Liver (tissue), 9 donors: Measurements from ENCODE around the gene KDM5B. TPM values are rescaled to one million over a fixed set of nuclear protein-coding genes. Genes with fewer than 3 reads are reported as not detected.

Experiments
- DNase-seq: peaks from one replicate; pipeline ENCODE4 v3.0.0-alpha.2; 2017; ENCODE audit warnings: low spot score
- H3K27ac ChIP-seq, 2 donors: one replicate each; pipeline ENCODE4 v1.7.0; 2013; ENCODE audit warnings: inconsistent platforms in 2 of 2, low read length in 2 of 2, control low read depth in 1 of 2, low read depth in 1 of 2, mild to moderate bottlenecking in 1 of 2
- H3K27me3 ChIP-seq, 4 donors: one replicate each; pipeline versions ENCODE4 v1.6.1 to v1.7.0; 2013; ENCODE audit warnings: low read length in 3 of 4, inconsistent platforms in 1 of 4, mild to moderate bottlenecking in 1 of 4, moderate library complexity in 1 of 4; ENCODE audit not compliant: control insufficient read depth in 4 of 4, insufficient read depth in 4 of 4
- H3K36me3 ChIP-seq, 4 donors: one replicate each; pipeline versions ENCODE4 v1.6.1 to v1.7.0; 2013; ENCODE audit warnings: low read length in 3 of 4, mild to moderate bottlenecking in 3 of 4, low read depth in 1 of 4, moderate library complexity in 1 of 4; ENCODE audit not compliant: control insufficient read depth in 4 of 4, insufficient read depth in 3 of 4
- H3K4me1 ChIP-seq, 4 donors: one replicate each; pipeline versions ENCODE4 v1.6.1 to v1.7.0; 2013; ENCODE audit warnings: low read length in 3 of 4, mild to moderate bottlenecking in 3 of 4, moderate library complexity in 1 of 4; ENCODE audit not compliant: control insufficient read depth in 4 of 4, insufficient read depth in 4 of 4
- H3K4me3 ChIP-seq, 3 donors: one replicate each; pipeline versions ENCODE4 v1.6.1 to v1.7.0; 2013; ENCODE audit warnings: low read length in 3 of 3, control low read depth in 1 of 3, low read depth in 1 of 3, mild to moderate bottlenecking in 1 of 3
- H3K9ac ChIP-seq, 2 donors: one replicate each; pipeline ENCODE4 v1.7.0; 2013; ENCODE audit warnings: low read length in 2 of 2, mild to moderate bottlenecking in 2 of 2, moderate library complexity in 2 of 2, control low read depth in 1 of 2, low read depth in 1 of 2
- H3K9me3 ChIP-seq, 4 donors: one replicate each; pipeline versions ENCODE4 v1.6.1 to v1.7.0; 2013; ENCODE audit warnings: low read length in 3 of 4; ENCODE audit not compliant: control insufficient read depth in 4 of 4
- ATF3 ChIP-seq: IDR thresholded peaks from 2 replicates; pipeline ENCODE4 v1.6.1; 2016; ENCODE audit warnings: antibody characterized with exemption
- HNF4A ChIP-seq, 2 donors: conservative IDR thresholded peaks; 2 replicates each; pipeline ENCODE4 v1.6.1; 2016; ENCODE audit warnings: antibody characterized with exemption in 2 of 2, mild to moderate bottlenecking in 2 of 2
- HNF4G ChIP-seq: IDR thresholded peaks from 2 replicates; pipeline ENCODE4 v1.6.1; 2016; ENCODE audit warnings: antibody characterized with exemption
- JUND ChIP-seq, 2 donors: IDR thresholded peaks; 2 replicates each; pipeline ENCODE4 v1.6.1; 2016; ENCODE audit warnings: antibody characterized with exemption in 2 of 2
- MAX ChIP-seq: IDR thresholded peaks from 2 replicates; pipeline ENCODE4 v1.6.1; 2016; ENCODE audit warnings: antibody characterized with exemption
- NR2F2 ChIP-seq: IDR thresholded peaks from 2 replicates; pipeline ENCODE4 v1.6.1; 2016; ENCODE audit warnings: antibody characterized with exemption
- RAD21 ChIP-seq, 2 donors: IDR thresholded peaks; 2 replicates each; pipeline ENCODE4 v1.6.1; 2016; ENCODE audit warnings: antibody characterized with exemption in 2 of 2, mild to moderate bottlenecking in 2 of 2
- REST ChIP-seq: IDR thresholded peaks from 2 replicates; pipeline ENCODE4 v1.6.1; 2016; ENCODE audit warnings: antibody characterized with exemption, mild to moderate bottlenecking
- SP1 ChIP-seq: IDR thresholded peaks from 2 replicates; pipeline ENCODE4 v1.6.1; 2018; ENCODE audit warnings: antibody characterized with exemption, mild to moderate bottlenecking
- TAF1 ChIP-seq: conservative IDR thresholded peaks from 2 replicates; pipeline ENCODE4 v1.6.1; 2016; ENCODE audit warnings: antibody characterized with exemption, mild to moderate bottlenecking
- YY1 ChIP-seq: IDR thresholded peaks from 2 replicates; pipeline ENCODE4 v1.6.1; 2016; ENCODE audit warnings: antibody characterized with exemption, mild to moderate bottlenecking
- WGBS: extraction: QIAGEN DNeasy Blood & Tissue Kit; methylation state at CpG from one replicate; pipeline ENCODE4 v1.1.7; 2013; 5-methylcytosine and 5-hydroxymethylcytosine counted together
- polyA plus RNA-seq, 2 donors: library from polyadenylated mRNA; stranded (reverse) in 1 of 2; unstranded in 1 of 2; fragments of 200-250 nt in 1 of 2; fragments of >200 nt in 1 of 2; fragmentation: Nextera tagmentation in 1 of 2; extraction: Ambion mirVana in 1 of 2; gene quantifications; one replicate each; pipeline versions ENCODE4 v1.2.1 to v1.2.3, GENCODE V29; 2013 to 2015
- total RNA-seq, 2 donors: library from RNA; depleted of rRNA; stranded (reverse); fragments of >200 nt; gene quantifications; one replicate each; pipeline ENCODE4 v1.2.3, GENCODE V29; 2014
- donor health status: healthy.
- donor health status: healthy.
- donor health status: healthy.
- donor health status: healthy.
- donor health status: healthy.

The KDM5B gene
- total and polyA plus RNA-seq, 4 donors = 3.4 to 33.7 (median 14.8) TPM

- Histone ChIP-seq H3K4me3 (no peak overlapping the region), H3K9ac (no peak overlapping the region), H3K4me1 (no peaks in the 10 kb centered on the region), H3K27ac (no peak overlapping the region), H3K36me3 (no peaks in the 10 kb centered on the region), H3K9me3 (no peaks in the 10 kb centered on the region), H3K27me3 (no peaks in the 10 kb centered on the region)
- no peak for TF ChIP-seq HNF4A (conservative IDR thresholded peaks at IDR 0.05)
- no peak for TF ChIP-seq RAD21 (IDR thresholded peaks at IDR 0.05)
- no peak for TF ChIP-seq JUND (IDR thresholded peaks at IDR 0.05)
- no peak for TF ChIP-seq HNF4G
- no peak for TF ChIP-seq NR2F2
- no peak for TF ChIP-seq TAF1
- no peak for TF ChIP-seq YY1
- TF ChIP-seq SP1 = no peak
- DNase-seq = no peak
These were observed 14.0 kb downstream of the KDM5B start for GRCh38 chr1:202794051-202794740.

- TF ChIP-seq YY1 (no peak), REST (no peak)
- DNase-seq = no peak
These were observed 17.0 kb downstream of the KDM5B start for GRCh38 chr1:202791077-202791747.

GRCh38 chr1:202788800-202789199 is 19.4 kb downstream of the KDM5B start:
- WGBS = 62% methylated on average over 3 of the region's 3 CpGs
- Histone ChIP-seq H3K9me3 (no peaks in the 10 kb centered on the region), H3K36me3 (no peaks in the 10 kb centered on the region), H3K4me3 (no peak overlapping the region), H3K4me1 (peaks cover 0 to 8% (median 4%) of the 10 kb centered on the region in 4 donors), H3K9ac (no peak overlapping the region), H3K27me3 (no peaks in the 10 kb centered on the region), H3K27ac (no peak overlapping the region)
- no peak for DNase-seq
- no peak for TF ChIP-seq REST
- no peak for TF ChIP-seq ATF3
- TF ChIP-seq RAD21 (IDR thresholded peaks at IDR 0.05) = no peak
- TF ChIP-seq HNF4A (conservative IDR thresholded peaks at IDR 0.05) = peak; percentile 79 to 87
- peak; percentile 64 for TF ChIP-seq HNF4G
- TF ChIP-seq TAF1 = no peak
- no peak for TF ChIP-seq MAX

More at GRCh38 chr1:202791077-202791747, 17.0 kb downstream of the KDM5B start:
- Histone ChIP-seq H3K9ac (no peak overlapping the region), H3K27me3 (no peaks in the 10 kb centered on the region), H3K9me3 (no peaks in the 10 kb centered on the region), H3K27ac (no peak overlapping the region), H3K36me3 (no peaks in the 10 kb centered on the region), H3K4me1 (peaks cover 0 to 8% (median 1%) of the 10 kb centered on the region in 4 donors), H3K4me3 (no peak overlapping the region)
- WGBS = 76% methylated on average over 4 of the region's 4 CpGs
